GM12878 (cell line): ENCODE data around the gene HSPB6. TPM values are rescaled to one million over a fixed set of nuclear protein-coding genes. Genes with fewer than 3 reads are reported as not detected.

Source experiments
- ATAC-seq: fragments of 200-7000 bp; cut with Tn5 transposase; 3 replicates; pipeline ENCODE4 v1.9.1; 2020; ENCODE audit warnings: mild to moderate bottlenecking, moderate library complexity
- BruUV-seq: library from RNA; stranded (reverse); fragments of 400-500 nt; replicated peaks from 2 replicates; lab custom pipeline; 2021; lab: Mats Ljungman, UMichigan
- CTCF ChIA-PET: fragments of 300-600 bp; sonication (Branson Sonifier 250); formaldehyde crosslinking; extraction: SDS; loops from one replicate; lab custom pipeline; 2021; ENCODE audit warnings: inconsistent platforms; lab: Yijun Ruan, JAX
- POLR2A ChIA-PET: fragments of 350-600 bp; formaldehyde crosslinking; extraction: SDS; loops from one replicate; lab custom pipeline; 2021; ENCODE audit warnings: inconsistent platforms; lab: Charles Lee
- RAD21 ChIA-PET: fragments of 300-600 bp; sonication (Branson Sonifier 250); formaldehyde crosslinking; loops from one replicate; lab custom pipeline; 2023; ENCODE audit warnings: antibody characterized with exemption; ENCODE audit not compliant: unreplicated experiment; lab: Charles Lee
- SMC1A ChIA-PET: fragments of 300-600 bp; sonication (Branson Sonifier 250); formaldehyde crosslinking; loops from one replicate; lab custom pipeline; 2023; ENCODE audit not compliant: unreplicated experiment, uncharacterized antibody; lab: Charles Lee
- DNase-seq: peaks from one replicate; pipeline ENCODE4 v3.0.0-alpha.2; 2011; ENCODE audit warnings: low read depth, low spot score
- FAIRE-seq: peaks from 3 replicates; lab custom pipeline; 2011; peaks lifted over from hg19 to GRCh38; lab: Jason Lieb, UNC
- H2AFZ ChIP-seq: 2 replicates; pipeline ENCODE4 v1.6.0; 2011; ENCODE audit warnings: low read depth, low read length, control low read depth; ENCODE audit not compliant: control insufficient read depth
- H3K27ac ChIP-seq: 2 replicates; pipeline ENCODE4 v1.5.1; 2011; ENCODE audit warnings: control low read depth; ENCODE audit not compliant: control insufficient read depth, insufficient read depth
- H3K27me3 ChIP-seq, 2 experiments: replicated peaks in 1 of 2; 2 replicates each; pipeline versions ENCODE4 v1.6.0 to v1.6.1; 2011; ENCODE audit warnings: low read length in 1 of 2; ENCODE audit not compliant: control insufficient read depth in 2 of 2, insufficient read depth in 2 of 2
- H3K36me3 ChIP-seq, 2 experiments: 2 replicates each; pipeline ENCODE4 v1.5.1; 2011; ENCODE audit warnings: low read length in 1 of 2; ENCODE audit not compliant: control insufficient read depth in 2 of 2, insufficient read depth in 2 of 2
- H3K4me1 ChIP-seq: 2 replicates; pipeline ENCODE4 v1.6.1; 2011; ENCODE audit warnings: mild to moderate bottlenecking, low read length, moderate library complexity, mixed read lengths; ENCODE audit not compliant: control insufficient read depth, insufficient read depth
- H3K4me2 ChIP-seq: 2 replicates; pipeline ENCODE4 v1.6.0; 2011; ENCODE audit warnings: control low read depth; ENCODE audit not compliant: control insufficient read depth, insufficient read depth
- H3K4me3 ChIP-seq: fragments of 200-600 bp; sonication (generic); 2 replicates; pipeline ENCODE4 v1.5.1; 2016
- H3K79me2 ChIP-seq: 2 replicates; pipeline ENCODE4 v1.6.0; 2011; ENCODE audit warnings: low read length; ENCODE audit not compliant: control insufficient read depth, insufficient read depth
- H3K9ac ChIP-seq: 2 replicates; pipeline ENCODE4 v1.8.0; 2011; ENCODE audit warnings: low read length, control low read depth, mixed read lengths; ENCODE audit not compliant: control insufficient read depth, insufficient read depth
- H3K9me3 ChIP-seq: replicated peaks from 3 replicates; pipeline ENCODE4 v1.5.1; 2011; ENCODE audit warnings: mild to moderate bottlenecking, low read length; ENCODE audit not compliant: control insufficient read depth, insufficient read depth
- H4K20me1 ChIP-seq: 2 replicates; pipeline ENCODE4 v1.6.0; 2011; ENCODE audit not compliant: control insufficient read depth, insufficient read depth
- ATF3 ChIP-seq: IDR thresholded peaks from 2 replicates; pipeline ENCODE4 v1.6.1; 2011; ENCODE audit warnings: low read depth, mild to moderate bottlenecking, low read length, moderate library complexity, borderline replicate concordance; ENCODE audit errors: extremely low read depth
- BMI1 ChIP-seq: fragments of 450-650 bp; IDR thresholded peaks from 2 replicates; pipeline ENCODE4 v1.6.1; 2016; ENCODE audit warnings: mild to moderate bottlenecking, moderate library complexity, borderline replicate concordance
- CTCF ChIP-seq, 3 experiments: IDR thresholded peaks in 2 of 3; conservative IDR thresholded peaks in 1 of 3; 2 replicates each; pipeline ENCODE4 v1.5.1; 2011; ENCODE audit warnings: low read depth in 3 of 3, low read length in 3 of 3, mild to moderate bottlenecking in 3 of 3, control low read depth in 2 of 3, moderate library complexity in 2 of 3, inconsistent platforms in 1 of 3, mixed read lengths in 1 of 3; ENCODE audit not compliant: control insufficient read depth in 2 of 3, insufficient read depth in 1 of 3; ENCODE audit errors: extremely low read depth in 1 of 3
- E2F4 ChIP-seq: IDR thresholded peaks from 2 replicates; pipeline ENCODE4 v1.6.1; 2012; ENCODE audit warnings: low read depth, low read length, improper control_type of control experiment
- FOXK2 ChIP-seq: fragments of 450-650 bp; IDR thresholded peaks from 2 replicates; pipeline ENCODE4 v1.6.1; 2017; ENCODE audit warnings: mild to moderate bottlenecking, moderate library complexity
- JUNB ChIP-seq: IDR thresholded peaks from 2 replicates; pipeline ENCODE4 v1.6.1; 2016; ENCODE audit warnings: antibody characterized with exemption, mild to moderate bottlenecking
- KDM1A ChIP-seq: fragments of 200-600 bp; sonication (generic); IDR thresholded peaks from 2 replicates; pipeline ENCODE4 v1.6.1; 2016; ENCODE audit warnings: borderline replicate concordance
- MEF2B ChIP-seq: fragments of 450-650 bp; IDR thresholded peaks from 2 replicates; pipeline ENCODE4 v1.6.1; 2018; ENCODE audit warnings: mild to moderate bottlenecking, moderate library complexity; ENCODE audit not compliant: partially characterized antibody, poor library complexity, severe bottlenecking
- MTA3 ChIP-seq: IDR thresholded peaks from 2 replicates; pipeline ENCODE4 v1.6.1; 2012; ENCODE audit warnings: low read length, inconsistent platforms, borderline replicate concordance
- MXI1 ChIP-seq: fragments of 150-350 bp; IDR thresholded peaks from 2 replicates; pipeline ENCODE4 v1.6.1; 2011; ENCODE audit warnings: low read depth, mild to moderate bottlenecking, inconsistent platforms, low read length, improper control_type of control experiment
- POLR2A ChIP-seq: IDR thresholded peaks from 2 replicates; pipeline ENCODE4 v1.6.1; 2011; ENCODE audit warnings: low read depth, mild to moderate bottlenecking, low read length
- RAD21 ChIP-seq: IDR thresholded peaks from 2 replicates; pipeline ENCODE4 v1.6.1; 2011; ENCODE audit warnings: mild to moderate bottlenecking, low read depth, low read length, moderate library complexity; ENCODE audit not compliant: insufficient read depth
- RUNX3 ChIP-seq: IDR thresholded peaks from 2 replicates; pipeline ENCODE4 v1.6.1; 2012; ENCODE audit warnings: low read length, inconsistent platforms
- SMARCA5 ChIP-seq: fragments of 450-650 bp; IDR thresholded peaks from 2 replicates; pipeline ENCODE4 v1.6.1; 2017; ENCODE audit warnings: mild to moderate bottlenecking
- SUZ12 ChIP-seq: fragments of 200-600 bp; sonication (generic); IDR thresholded peaks from one replicate; pipeline ENCODE4 v1.6.1; 2018; ENCODE audit warnings: antibody characterized with exemption, mild to moderate bottlenecking; ENCODE audit not compliant: unreplicated experiment
- YY1 ChIP-seq: IDR thresholded peaks from 2 replicates; pipeline ENCODE4 v1.6.1; 2011; ENCODE audit warnings: low read depth, mild to moderate bottlenecking, low read length
- WGBS: methylation state at CpG from one replicate; pipeline ENCODE4 v1.1.6; 2016; ENCODE audit warnings: low lambda C conversion rate; ENCODE audit not compliant: insufficient replicate concordance, insufficient coverage; ENCODE audit errors: missing lambda C conversion rate; 5-methylcytosine and 5-hydroxymethylcytosine counted together
- in situ Hi-C: fragments of 300-500 bp; cut with MboI; formaldehyde crosslinking; loops from 9 replicates; pipeline ENCODE4 v1.14.3; 2018; ENCODE audit warnings: mixed read lengths
- intact Hi-C: fragments of 100-400 bp; cut with micrococcal nuclease; formaldehyde crosslinking; loops from one replicate; pipeline ENCODE4 v1.14.2; 2022; ENCODE audit not compliant: unreplicated experiment
- polyA plus RNA-seq, 11 experiments: library from polyadenylated mRNA; depleted of rRNA in 4 of 11; unstranded in 6 of 11; stranded (reverse) in 5 of 11; fragments of >200 nt; fragmentation: Nextera tagmentation in 4 of 11; fragmentation: Illumina TruSeq in 1 of 11; extraction: Ambion mirVana in 4 of 11; extraction: Trizol in 1 of 11; gene quantifications; 1 replicate in 1 of 11; 2 replicates in 10 of 11; pipeline versions ENCODE4 v1.2.1 to v1.2.3, GENCODE V29; 2011 to 2016; ENCODE audit warnings: inconsistent platforms in 2 of 11, missing spikeins in 2 of 11, low read depth in 1 of 11
- total RNA-seq, 4 experiments: library from RNA; depleted of rRNA in 3 of 4; stranded (reverse); fragments of >200 nt in 3 of 4; fragmentation: Illumina TruSeq in 1 of 4; extraction: Trizol in 1 of 4; gene quantifications; 2 replicates each; pipeline versions ENCODE4 v1.2.1 to v1.2.3, GENCODE V29; 2013 to 2021

The HSPB6 gene
- total and polyA plus RNA-seq, 10 of the 15 experiments (the other 5 are each of a cell fraction or from before 2014, with no cell fraction given): 0.09 to 1.6 (median 0.36) TPM; not detected in 4

GRCh38 chr19:35721374-35721773, 35.5 kb downstream of the HSPB6 start:
- 88% methylated on average over 16 of the region's 16 CpGs for WGBS
- DNase-seq (no peak), ATAC-seq (no peak), FAIRE-seq (no peak)
- Histone ChIP-seq H3K9ac (no peak overlapping the region), H3K9me3 (no peaks in the 10 kb centered on the region), H2AFZ (no peak overlapping the region), H4K20me1 (no peaks in the 10 kb centered on the region; the same call in 1 of the 2 replicates), H3K79me2 (peaks cover 26% of the 10 kb centered on the region), H3K4me1 (peaks cover 10% of the 10 kb centered on the region), H3K4me2 (0 out of 2 replicates have a peak overlapping the region, but pooled peaks have one; percentile 22), H3K4me3 (no peak overlapping the region), H3K36me3 (peaks cover 23 to 31% of the 10 kb centered on the region in 2 experiments), H3K27me3 (no peaks in the 10 kb centered on the region), H3K27ac (no peak overlapping the region)
- intact Hi-C loops: no loop called here
- in situ Hi-C loops: no loop called here
- CTCF ChIA-PET: no interaction called here
- RAD21 ChIA-PET: no interaction called here
- SMC1A ChIA-PET: no interaction called here
- no TSS peak for BruUV-seq
- POLR2A ChIA-PET: no interaction called here
- TF ChIP-seq MTA3 (no peak), RAD21 (no peak), SMARCA5 (no peak), KDM1A (no peak), JUNB (no peak), SUZ12 (no peak), POLR2A (peak; percentile 52)

- BruUV-seq: no TSS peak
- Histone ChIP-seq H3K4me3 (no peak overlapping the region), H3K79me2 (peaks cover 34% of the 10 kb centered on the region), H3K27ac (no peak overlapping the region), H3K9me3 (no peaks in the 10 kb centered on the region), H4K20me1 (no peaks in the 10 kb centered on the region; the same call in 1 of the 2 replicates), H3K4me1 (peaks cover 14% of the 10 kb centered on the region), H3K27me3 (no peaks in the 10 kb centered on the region), H3K4me2 (no peak overlapping the region), H3K9ac (no peak overlapping the region), H3K36me3 (peaks cover 19 to 26% of the 10 kb centered on the region in 2 experiments), H2AFZ (no peak overlapping the region)
- SMC1A ChIA-PET: interaction anchor here (1.0 kb wide), 1 partner anchor 24 kb away, joined by 4 read pairs; no protein-coding TSS in a partner anchor
- DNase-seq (no peak), FAIRE-seq (no peak), ATAC-seq (no peak)
- POLR2A ChIA-PET: interaction anchor here (1.5 kb wide), 1 partner anchor 20 kb away, joined by 4 read pairs; no protein-coding TSS in a partner anchor
- in situ Hi-C loops: no loop called here
- CTCF ChIA-PET: interaction anchor here (1.4 kb wide), 1 partner anchor 17 kb away, joined by 4 read pairs; no protein-coding TSS in a partner anchor
- intact Hi-C loops: no loop called here
- RAD21 ChIA-PET: no interaction called here
- 96% methylated on average over 17 of the region's 17 CpGs for WGBS
- no peak for TF ChIP-seq E2F4
- TF ChIP-seq MXI1: no peak
- no peak for TF ChIP-seq BMI1
- no peak for TF ChIP-seq CTCF (IDR thresholded peaks at IDR 0.05 in 2 of 3, conservative IDR thresholded peaks at IDR 0.05 in 1 of 3; ENCODE audit: control insufficient read depth in 2 of 3, extremely low read depth in 1 of 3, insufficient read depth in 1 of 3, low read depth in 3 of 3, low read length in 3 of 3)
- TF ChIP-seq FOXK2: no peak
- no peak for TF ChIP-seq MEF2B
- no peak for TF ChIP-seq YY1
- TF ChIP-seq RUNX3: no peak
- no peak for TF ChIP-seq ATF3
Measured at GRCh38 chr19:35720648-35721047, 36.2 kb downstream of the HSPB6 start.
